ENCODE measurements around the gene OR2M5. TPM values are rescaled to one million over a fixed set of nuclear protein-coding genes. Genes with fewer than 3 reads are reported as not detected.

OR2M5 gene
- not detected for total RNA-seq

DNA sequence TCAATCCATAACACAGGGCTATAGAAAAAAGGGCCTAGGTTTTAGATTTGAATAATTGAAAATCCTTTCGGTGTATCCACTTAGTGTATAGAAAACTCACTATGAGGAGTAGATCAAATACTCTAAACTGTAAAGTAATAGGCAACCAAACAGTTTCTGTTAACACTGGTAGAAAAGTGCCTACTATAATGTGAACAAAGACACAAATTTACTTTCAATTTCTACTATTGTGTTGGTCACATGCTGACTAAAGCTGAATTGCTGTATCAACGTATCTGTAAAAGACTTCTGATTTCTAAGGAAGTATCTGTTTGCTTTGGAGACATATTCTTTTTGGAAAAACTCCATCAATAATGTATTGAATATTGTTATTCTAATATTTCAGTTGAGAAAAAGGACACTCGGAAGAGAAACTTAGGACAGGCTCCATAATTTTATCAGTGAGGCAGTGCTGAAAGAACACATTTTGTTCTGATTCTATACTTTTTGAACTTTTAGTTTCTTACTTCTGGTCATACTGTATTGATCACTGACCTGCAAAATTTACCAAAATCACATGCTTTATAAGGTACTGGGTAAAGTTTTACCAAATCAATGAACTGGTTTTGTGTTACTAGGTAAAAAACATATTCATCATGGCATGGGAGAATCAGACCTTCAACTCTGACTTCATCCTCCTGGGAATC lies at the start of gene OR2M5:
Gene OR2M5, plus strand, starts transcription at position 636 of the 686 bp plus-strand sequence. Its CDS starts 0 bp downstream, at position 636.

DNA sequence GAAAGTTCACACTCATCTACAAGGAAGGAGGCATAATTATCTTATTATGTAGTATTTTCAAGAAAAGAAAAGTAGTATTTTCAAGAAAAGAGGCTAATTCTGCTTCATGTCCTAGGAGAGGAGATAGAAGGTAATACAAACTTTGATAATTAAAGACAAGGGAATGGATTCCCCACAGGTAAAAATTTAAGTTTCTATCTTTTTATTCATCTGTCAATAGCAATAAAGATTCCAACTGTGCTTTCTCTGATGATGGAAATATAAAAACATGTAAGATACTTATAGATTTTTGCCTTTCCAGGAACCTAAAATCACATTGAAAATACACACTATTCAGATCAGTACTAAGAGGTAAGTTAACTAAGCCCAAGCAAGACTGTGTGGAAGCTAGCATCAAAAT lies 29.6 kb downstream of the OR2M5 start, which contains the start of gene OR2M2:
Gene OR2M2, plus strand, starts transcription at position 301 of the 400 bp plus-strand sequence. CDS start 5,165 bp downstream, outside the sequence.

Other genes with a start within 250 kb of the OR2M5 start
- not detected for gene OR2W3, start 249.6 kb upstream of the OR2M5 start, total RNA-seq
- gene OR2T8, start 224.9 kb upstream of the OR2M5 start, total RNA-seq, result not detected
- gene OR2AJ1, start 220.3 kb upstream of the OR2M5 start, total RNA-seq, result not detected
- under 1 TPM in 1 of 2 experiments, not detected in 1; 0.30 TPM for gene OR2L8, start 196.3 kb upstream of the OR2M5 start, total RNA-seq
- gene OR2AK2, start 179.9 kb upstream of the OR2M5 start, total RNA-seq, result not detected
- gene OR2L5, start 131.5 kb upstream of the OR2M5 start, total RNA-seq, result not detected
- gene OR2L2, start 115.1 kb upstream of the OR2M5 start, total RNA-seq, result under 1 TPM; 0.05 to 0.08 TPM
- gene OR2L3, start 98.3 kb upstream of the OR2M5 start, total RNA-seq, result not detected
- gene OR2L13, start 50.0 kb upstream of the OR2M5 start, total RNA-seq, result not detected
- not detected for gene OR2M2, start 29.7 kb downstream of the OR2M5 start, total RNA-seq
- gene OR2M3, start 52.1 kb downstream of the OR2M5 start, total RNA-seq, result not detected
- gene OR2M4, start 86.3 kb downstream of the OR2M5 start, total RNA-seq, result not detected
- gene OR2T33, start 132.8 kb downstream of the OR2M5 start, total RNA-seq, result not detected
- gene OR2T12, start 158.3 kb downstream of the OR2M5 start, total RNA-seq, result not detected
- not detected for gene OR2M7, start 179.4 kb downstream of the OR2M5 start, total RNA-seq
- gene OR14C36, start 203.6 kb downstream of the OR2M5 start, total RNA-seq, result not detected
- not detected for gene OR2T4, start 216.5 kb downstream of the OR2M5 start, total RNA-seq
- not detected for gene OR2T6, start 230.6 kb downstream of the OR2M5 start, total RNA-seq

Data from activated naive CD4-positive, alpha-beta T cell treated with anti-CD3 and anti-CD28 coated beads, Interleukin-2, amount 10 ng/mL, durations not matched to agents 5 hours and 36 hours (primary cell).